Activated T-cell treated with anti-CD3 and anti-CD28 coated beads for 4 hours (primary cell): Measurements from ENCODE around the gene TMEM235.
"Not testable (repeated sequence)": the region's sequence is repeated elsewhere in the genome, so short reads cannot be mapped to it uniquely, and the experiment has no call there.

Experiments used
- DNase-seq: peaks from one replicate; pipeline ENCODE4 v3.0.0-alpha.2; 2020

TMEM235 gene

GRCh38 chr17:78238823-78239488 lies 7.5 kb downstream of the TMEM235 start:
- no peak for DNase-seq

GRCh38 chr17:78239489-78239931 lies 8.1 kb downstream of the TMEM235 start:
- DNase-seq = no peak

GRCh38 chr17:78240012-78240655 lies 8.7 kb downstream of the TMEM235 start:
- DNase-seq = no peak

GRCh38 chr17:78240839-78241238 lies 9.4 kb downstream of the TMEM235 start:
- no peak for DNase-seq

- no peak for DNase-seq
Measured at GRCh38 chr17:78241277-78242023, 10.0 kb downstream of the TMEM235 start.

- no peak for DNase-seq
Measured at GRCh38 chr17:78242024-78242742, 10.8 kb downstream of the TMEM235 start.

GRCh38 chr17:78247304-78247703 lies 15.9 kb downstream of the TMEM235 start:
- no peak for DNase-seq

GRCh38 chr17:78248051-78248914 lies 16.9 kb downstream of the TMEM235 start:
- DNase-seq = no peak

GRCh38 chr17:78249074-78249817 lies 17.8 kb downstream of the TMEM235 start:
- DNase-seq = no peak

- DNase-seq = no peak
Measured at GRCh38 chr17:78249818-78250806, 18.7 kb downstream of the TMEM235 start.

GRCh38 chr17:78250891-78251772 lies 19.7 kb downstream of the TMEM235 start:
- DNase-seq = peak; percentile 80

- DNase-seq = no peak
Measured at GRCh38 chr17:78251773-78252103, 20.3 kb downstream of the TMEM235 start.

- peak; percentile 33 for DNase-seq
Measured at GRCh38 chr17:78252111-78252634, 20.7 kb downstream of the TMEM235 start.

GRCh38 chr17:78252701-78253635 lies 21.5 kb downstream of the TMEM235 start:
- no peak for DNase-seq

GRCh38 chr17:78253636-78253945 lies 22.2 kb downstream of the TMEM235 start:
- DNase-seq = not testable (repeated sequence)

- DNase-seq = peak; percentile 71
Measured at GRCh38 chr17:78253946-78254672, 22.7 kb downstream of the TMEM235 start.

- DNase-seq = no peak
Measured at GRCh38 chr17:78255029-78255656, 23.7 kb downstream of the TMEM235 start.
